ENCODE results near the gene CAPN10. TPM values are rescaled to one million over a fixed set of nuclear protein-coding genes. Genes with fewer than 3 reads are reported as not detected.

Gene CAPN10
- total RNA-seq, 1 donor from 2014 or later = 62.7 TPM

DNA sequence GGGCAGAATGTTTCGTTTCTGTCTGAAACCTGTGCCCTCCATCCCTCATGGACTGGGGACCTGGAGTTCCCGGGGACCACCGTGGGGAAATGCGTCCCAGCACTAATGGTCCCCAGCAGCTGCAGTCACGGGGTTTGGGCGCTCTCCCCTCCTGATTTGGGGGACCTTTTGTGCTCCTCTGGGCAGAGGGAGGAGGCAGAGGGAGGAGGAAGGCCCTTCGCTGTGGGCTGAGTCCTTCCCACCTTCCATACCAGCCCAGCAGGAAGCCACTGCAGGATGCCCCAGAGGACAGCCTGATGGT is 41.9 kb downstream of the CAPN10 start:
- no peak for DNase-seq (ENCODE audit: low read depth, low spot score)
- Mint-ChIP-seq H3K4me1 (no peaks in the 10 kb centered on the region), H3K36me3 (ENCODE audit: low read depth) (no peaks in the 10 kb centered on the region), H3K27me3 (ENCODE audit: low read depth) (no peaks in the 10 kb centered on the region), H3K27ac (ENCODE audit: unreplicated experiment) (no peak overlapping the region), H3K9me3 (peaks cover 7% of the 10 kb centered on the region), H3K4me3 (no peak overlapping the region)
- TF ChIP-seq, protein P1, sequence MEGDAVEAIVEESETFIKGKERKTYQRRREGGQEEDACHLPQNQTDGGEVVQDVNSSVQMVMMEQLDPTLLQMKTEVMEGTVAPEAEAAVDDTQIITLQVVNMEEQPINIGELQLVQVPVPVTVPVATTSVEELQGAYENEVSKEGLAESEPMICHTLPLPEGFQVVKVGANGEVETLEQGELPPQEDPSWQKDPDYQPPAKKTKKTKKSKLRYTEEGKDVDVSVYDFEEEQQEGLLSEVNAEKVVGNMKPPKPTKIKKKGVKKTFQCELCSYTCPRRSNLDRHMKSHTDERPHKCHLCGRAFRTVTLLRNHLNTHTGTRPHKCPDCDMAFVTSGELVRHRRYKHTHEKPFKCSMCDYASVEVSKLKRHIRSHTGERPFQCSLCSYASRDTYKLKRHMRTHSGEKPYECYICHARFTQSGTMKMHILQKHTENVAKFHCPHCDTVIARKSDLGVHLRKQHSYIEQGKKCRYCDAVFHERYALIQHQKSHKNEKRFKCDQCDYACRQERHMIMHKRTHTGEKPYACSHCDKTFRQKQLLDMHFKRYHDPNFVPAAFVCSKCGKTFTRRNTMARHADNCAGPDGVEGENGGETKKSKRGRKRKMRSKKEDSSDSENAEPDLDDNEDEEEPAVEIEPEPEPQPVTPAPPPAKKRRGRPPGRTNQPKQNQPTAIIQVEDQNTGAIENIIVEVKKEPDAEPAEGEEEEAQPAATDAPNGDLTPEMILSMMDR (conservative IDR thresholded peaks at IDR 0.05) = no peak

DNA sequence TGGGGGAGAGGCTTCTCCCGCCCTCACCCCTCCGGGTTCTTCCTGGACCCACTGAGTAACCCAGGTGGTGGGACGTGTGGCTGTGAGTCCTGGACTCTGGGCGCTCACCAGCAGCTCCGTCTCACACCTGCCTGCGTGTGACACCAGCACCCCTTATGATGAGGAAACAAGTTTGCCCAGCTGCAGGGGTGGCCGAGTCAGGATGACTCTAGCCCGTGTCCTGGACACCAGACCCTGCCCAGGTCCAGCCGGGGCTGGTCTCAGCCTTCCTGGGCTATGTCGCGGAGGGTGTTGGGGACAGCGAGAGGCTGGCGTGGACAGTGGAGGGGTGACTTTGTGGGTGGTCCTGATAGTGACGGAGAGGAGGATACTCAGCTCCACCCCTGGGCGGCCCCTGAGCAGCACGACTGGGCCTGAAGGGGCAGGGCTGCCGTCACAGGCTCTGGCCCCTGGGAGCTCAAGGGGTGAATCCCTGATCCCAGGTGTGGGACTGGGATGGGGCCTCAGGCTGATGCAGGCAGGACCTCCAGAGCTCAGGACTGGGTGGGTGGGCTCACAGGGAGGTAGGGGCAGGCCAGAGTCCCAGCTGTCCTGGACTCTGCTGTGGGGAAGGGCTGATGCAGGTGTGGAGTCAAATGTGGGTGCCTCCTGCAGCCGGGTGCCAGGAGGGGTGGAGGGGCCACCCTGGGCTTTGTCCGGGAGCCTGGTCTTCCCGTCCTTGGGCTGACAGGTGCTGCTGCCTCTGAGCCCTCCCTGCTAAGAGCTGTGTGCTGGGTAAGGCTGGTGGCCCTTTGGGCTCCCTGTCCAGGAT is 42.5 kb downstream of the CAPN10 start:
- Mint-ChIP-seq H3K27me3 (ENCODE audit: low read depth) (no peaks in the 10 kb centered on the region), H3K4me3 (no peak overlapping the region), H3K4me1 (no peaks in the 10 kb centered on the region), H3K36me3 (ENCODE audit: low read depth) (no peaks in the 10 kb centered on the region), H3K9me3 (peaks cover 9% of the 10 kb centered on the region), H3K27ac (ENCODE audit: unreplicated experiment) (no peak overlapping the region)
- TF ChIP-seq, protein P1 (conservative IDR thresholded peaks at IDR 0.05) = no peak
- DNase-seq (ENCODE audit: low read depth, low spot score) = no peak

DNA sequence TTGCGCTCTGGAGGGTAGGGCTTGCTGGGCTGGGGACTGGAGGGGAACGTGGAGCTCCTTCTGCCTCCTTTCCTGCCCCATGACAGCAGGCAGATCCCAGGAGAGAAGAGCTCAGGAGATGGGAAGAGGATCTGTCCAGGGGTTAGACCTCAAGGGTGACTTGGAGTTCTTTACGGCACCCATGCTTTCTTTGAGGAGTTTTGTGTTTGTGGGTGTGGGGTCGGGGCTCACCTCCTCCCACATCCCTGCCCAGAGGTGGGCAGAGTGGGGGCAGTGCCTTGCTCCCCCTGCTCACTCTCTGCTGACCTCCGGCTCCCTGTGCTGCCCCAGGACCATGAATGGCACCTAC is 43.1 kb downstream of the CAPN10 start:
- DNase-seq (ENCODE audit: low read depth, low spot score) = no peak
- H3K4me3 Mint-ChIP-seq = no peak overlapping the region
- no peak overlapping the region for H3K27ac Mint-ChIP-seq (ENCODE audit: unreplicated experiment)
- H3K36me3 Mint-ChIP-seq (ENCODE audit: low read depth) = no peaks in the 10 kb centered on the region
- TF ChIP-seq, protein P1 (conservative IDR thresholded peaks at IDR 0.05) = no peak
- peaks cover 11% of the 10 kb centered on the region for H3K9me3 Mint-ChIP-seq
- H3K4me1 Mint-ChIP-seq = no peaks in the 10 kb centered on the region
- no peaks in the 10 kb centered on the region for H3K27me3 Mint-ChIP-seq (ENCODE audit: low read depth)

DNA sequence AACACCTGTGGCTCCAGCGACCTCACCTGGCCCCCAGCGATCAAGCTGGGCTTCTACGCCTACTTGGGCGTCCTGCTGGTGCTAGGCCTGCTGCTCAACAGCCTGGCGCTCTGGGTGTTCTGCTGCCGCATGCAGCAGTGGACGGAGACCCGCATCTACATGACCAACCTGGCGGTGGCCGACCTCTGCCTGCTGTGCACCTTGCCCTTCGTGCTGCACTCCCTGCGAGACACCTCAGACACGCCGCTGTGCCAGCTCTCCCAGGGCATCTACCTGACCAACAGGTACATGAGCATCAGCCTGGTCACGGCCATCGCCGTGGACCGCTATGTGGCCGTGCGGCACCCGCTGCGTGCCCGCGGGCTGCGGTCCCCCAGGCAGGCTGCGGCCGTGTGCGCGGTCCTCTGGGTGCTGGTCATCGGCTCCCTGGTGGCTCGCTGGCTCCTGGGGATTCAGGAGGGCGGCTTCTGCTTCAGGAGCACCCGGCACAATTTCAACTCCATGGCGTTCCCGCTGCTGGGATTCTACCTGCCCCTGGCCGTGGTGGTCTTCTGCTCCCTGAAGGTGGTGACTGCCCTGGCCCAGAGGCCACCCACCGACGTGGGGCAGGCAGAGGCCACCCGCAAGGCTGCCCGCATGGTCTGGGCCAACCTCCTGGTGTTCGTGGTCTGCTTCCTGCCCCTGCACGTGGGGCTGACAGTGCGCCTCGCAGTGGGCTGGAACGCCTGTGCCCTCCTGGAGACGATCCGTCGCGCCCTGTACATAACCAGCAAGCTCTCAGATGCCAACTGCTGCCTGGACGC is 43.6 kb downstream of the CAPN10 start:
- Mint-ChIP-seq H3K4me1 (no peaks in the 10 kb centered on the region), H3K9me3 (peaks cover 12% of the 10 kb centered on the region), H3K4me3 (no peak overlapping the region), H3K27ac (ENCODE audit: unreplicated experiment) (peak overlapping the region; percentile 35), H3K27me3 (ENCODE audit: low read depth) (no peaks in the 10 kb centered on the region), H3K36me3 (ENCODE audit: low read depth) (no peaks in the 10 kb centered on the region)
- TF ChIP-seq, protein P1 (conservative IDR thresholded peaks at IDR 0.05) = no peak
- no peak for DNase-seq (ENCODE audit: low read depth, low spot score)

DNA sequence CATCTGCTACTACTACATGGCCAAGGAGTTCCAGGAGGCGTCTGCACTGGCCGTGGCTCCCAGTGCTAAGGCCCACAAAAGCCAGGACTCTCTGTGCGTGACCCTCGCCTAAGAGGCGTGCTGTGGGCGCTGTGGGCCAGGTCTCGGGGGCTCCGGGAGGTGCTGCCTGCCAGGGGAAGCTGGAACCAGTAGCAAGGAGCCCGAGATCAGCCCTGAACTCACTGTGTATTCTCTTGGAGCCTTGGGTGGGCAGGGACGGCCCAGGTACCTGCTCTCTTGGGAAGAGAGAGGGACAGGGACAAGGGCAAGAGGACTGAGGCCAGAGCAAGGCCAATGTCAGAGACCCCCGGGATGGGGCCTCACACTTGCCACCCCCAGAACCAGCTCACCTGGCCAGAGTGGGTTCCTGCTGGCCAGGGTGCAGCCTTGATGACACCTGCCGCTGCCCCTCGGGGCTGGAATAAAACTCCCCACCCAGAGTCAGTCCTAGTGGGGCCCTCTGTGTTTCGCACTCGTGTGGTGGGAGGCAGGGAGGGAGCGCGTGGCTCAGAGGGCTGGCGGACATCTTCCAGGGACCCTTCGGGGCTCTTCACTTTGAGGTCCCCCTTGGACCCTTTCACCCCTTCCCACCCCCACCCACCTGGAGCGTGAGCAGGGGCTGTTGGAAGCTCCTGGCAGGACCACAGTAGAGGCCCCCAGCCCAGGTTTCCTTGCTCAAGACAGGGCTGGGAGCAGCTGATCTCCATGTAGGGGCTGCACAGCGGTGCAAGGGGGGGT is 44.4 kb downstream of the CAPN10 start:
- H3K27me3 Mint-ChIP-seq (ENCODE audit: low read depth) = no peaks in the 10 kb centered on the region
- no peak for DNase-seq (ENCODE audit: low read depth, low spot score)
- H3K4me3 Mint-ChIP-seq = no peak overlapping the region
- H3K36me3 Mint-ChIP-seq (ENCODE audit: low read depth) = no peaks in the 10 kb centered on the region
- no peaks in the 10 kb centered on the region for H3K4me1 Mint-ChIP-seq
- peaks cover 12% of the 10 kb centered on the region for H3K9me3 Mint-ChIP-seq
- H3K27ac Mint-ChIP-seq (ENCODE audit: unreplicated experiment) = no peak overlapping the region
- TF ChIP-seq, protein P1 (conservative IDR thresholded peaks at IDR 0.05) = no peak

Data from neural crest cell (in vitro differentiated cells).